Muscle of arm (tissue), 12 donors: ENCODE measurements around the gene RPL11. TPM values are rescaled to one million over a fixed set of nuclear protein-coding genes. Genes with fewer than 3 reads are reported as not detected.
"Not testable (repeated sequence)": the region's sequence is repeated elsewhere in the genome, so short reads cannot be mapped to it uniquely, and the experiment has no call there.

Source experiments
- DNase-seq: peaks from one replicate; pipeline ENCODE4 v3.0.0-alpha.2; 2013
- polyA plus RNA-seq, 12 donors: library from polyadenylated mRNA; unstranded; fragments of 120-200 nt; gene quantifications; one replicate each; pipeline ENCODE4 v1.2.1, GENCODE V29; 2013; ENCODE audit not compliant: insufficient read length in 12 of 12

The RPL11 gene
- polyA plus RNA-seq, 12 donors = 2,755 to 4,003 (median 2,978) TPM; not detected in 1

DNA sequence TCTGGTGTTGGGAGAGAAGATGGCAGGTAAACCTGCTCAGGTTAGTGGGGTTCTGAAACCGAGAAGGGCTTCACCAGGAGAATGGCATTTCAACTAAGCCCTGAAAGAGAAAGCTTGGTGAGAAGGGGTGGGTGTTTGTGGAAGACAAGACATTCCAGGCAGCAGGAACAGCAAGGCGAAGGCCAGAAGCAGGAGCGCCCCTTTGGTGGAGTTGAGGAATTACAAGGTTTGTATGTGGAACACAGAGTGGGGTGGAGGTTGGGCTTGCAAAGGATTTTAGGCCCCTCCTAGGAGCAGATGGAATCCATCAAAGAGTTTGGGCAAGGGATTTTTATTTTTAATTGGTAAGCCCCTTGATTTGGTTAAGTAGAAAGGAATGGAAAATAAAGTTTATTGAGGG lies 26.9 kb downstream of the RPL11 start:
- no peak for DNase-seq

DNA sequence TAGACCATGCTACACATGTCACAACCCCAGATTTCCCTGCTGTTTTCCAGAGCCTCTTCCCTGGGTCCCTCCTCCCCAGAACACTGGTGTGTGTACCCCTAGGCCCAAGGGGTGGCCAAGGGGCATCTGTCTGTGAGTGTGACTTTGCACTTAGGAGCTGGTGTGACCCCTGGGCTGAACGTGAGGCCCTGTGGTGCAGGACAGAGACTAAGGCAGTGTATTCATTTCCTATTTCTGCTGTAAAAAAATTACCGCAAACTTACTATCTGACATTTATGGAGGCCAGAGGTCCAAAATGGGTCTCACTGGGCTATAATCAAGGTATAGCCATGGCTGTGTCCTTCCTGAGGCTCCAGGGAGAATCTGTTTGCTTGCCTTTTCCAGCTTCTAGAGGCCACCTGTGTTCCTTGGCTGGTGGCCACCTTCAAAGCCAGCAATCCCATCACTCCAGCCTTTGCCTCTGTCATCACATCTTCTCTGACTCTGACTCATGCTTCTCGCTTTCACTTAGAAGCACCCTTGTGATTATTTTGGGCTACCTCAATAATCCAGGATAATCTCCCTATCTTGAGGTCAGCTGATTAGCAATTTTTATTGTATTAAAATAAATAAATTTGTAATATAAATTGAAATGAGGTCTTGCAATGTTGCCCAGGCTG lies 27.7 kb downstream of the RPL11 start:
- DNase-seq = no peak

DNA sequence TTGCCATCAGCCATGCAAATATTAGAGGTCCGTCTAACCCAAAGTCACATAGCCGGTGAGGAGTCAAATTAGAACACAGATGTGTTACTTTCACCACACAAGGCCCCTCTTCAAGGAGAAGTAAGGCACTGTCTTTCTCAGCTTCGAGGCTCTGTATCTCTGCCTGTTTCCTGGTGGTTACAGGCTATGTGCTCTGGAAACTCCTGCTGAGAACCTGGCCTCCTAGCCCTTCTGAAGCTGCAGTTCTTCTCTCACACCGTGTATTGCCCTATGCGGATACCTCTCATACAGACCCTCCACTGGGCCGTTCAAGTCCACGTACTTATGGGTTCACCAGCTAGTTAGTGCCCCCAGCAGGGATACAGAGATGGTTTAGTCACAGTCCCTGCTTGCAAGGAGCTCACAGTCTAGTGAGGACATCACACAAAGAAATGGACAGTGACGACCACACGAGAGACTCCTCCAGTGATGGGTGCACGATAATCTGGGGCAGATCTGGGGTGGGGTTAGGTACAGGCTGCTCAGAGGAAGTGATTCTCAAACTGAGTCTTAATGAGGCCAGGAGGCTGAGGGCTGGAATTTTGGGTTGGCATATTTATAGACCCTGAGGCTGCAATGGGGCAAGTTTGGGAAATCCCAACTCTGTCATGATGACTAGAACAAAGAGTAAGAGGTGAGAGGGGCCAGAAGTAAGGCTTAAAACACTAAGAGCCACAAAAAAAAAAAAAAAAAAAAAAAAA lies 28.8 kb downstream of the RPL11 start:
- no peak for DNase-seq

- DNase-seq = no peak
Measured at GRCh38 chr1:23722652-23723051, 31.0 kb downstream of the RPL11 start.

- DNase-seq = no peak
Measured at GRCh38 chr1:23726686-23727085, 35.1 kb downstream of the RPL11 start.

DNA sequence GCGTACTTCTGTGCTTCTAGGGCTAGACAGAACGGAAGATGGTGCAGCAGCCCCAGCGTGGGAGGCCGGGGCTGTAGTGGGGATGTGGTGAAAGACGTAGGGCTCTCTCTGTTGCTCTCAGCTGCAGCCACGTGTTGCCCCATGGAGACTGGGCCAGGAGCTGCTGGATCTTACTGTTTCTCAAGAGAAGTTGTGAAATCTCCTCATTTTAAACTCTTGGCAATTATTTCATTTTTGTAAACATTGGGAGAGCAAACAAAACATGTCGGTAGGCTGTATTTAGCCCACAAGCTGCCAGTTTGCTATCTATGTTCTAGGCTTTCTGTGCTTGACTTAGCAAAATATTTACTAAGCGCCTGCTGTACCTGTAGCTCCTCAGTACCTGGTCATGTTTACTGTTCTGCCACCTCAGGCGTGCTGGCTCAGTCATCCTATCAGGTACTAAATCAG lies 35.8 kb downstream of the RPL11 start:
- no peak for DNase-seq

- no peak for DNase-seq
Measured at GRCh38 chr1:23732363-23733224, 41.0 kb downstream of the RPL11 start.

DNA sequence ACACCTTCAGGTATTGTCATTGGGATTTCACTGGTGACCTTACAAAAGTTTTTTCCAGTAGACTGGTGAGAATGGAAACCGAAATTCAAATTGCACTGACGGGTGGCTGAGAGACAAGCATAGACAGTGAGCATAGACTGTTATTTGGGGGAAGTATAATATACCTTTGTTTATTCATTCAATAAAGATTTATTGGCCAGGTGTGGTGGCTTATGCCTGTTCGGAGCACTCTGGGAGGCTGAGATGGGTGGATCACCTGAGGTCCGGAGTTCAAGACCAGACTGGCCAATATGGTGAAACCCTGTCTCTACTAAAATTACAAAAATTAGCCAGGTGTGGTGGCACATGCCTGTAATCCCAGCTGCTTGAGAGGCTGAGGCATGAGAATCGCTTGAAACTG lies 41.7 kb downstream of the RPL11 start:
- not testable (repeated sequence) for DNase-seq

- no peak for DNase-seq
Measured at GRCh38 chr1:23736437-23737134, 45.0 kb downstream of the RPL11 start.

DNA sequence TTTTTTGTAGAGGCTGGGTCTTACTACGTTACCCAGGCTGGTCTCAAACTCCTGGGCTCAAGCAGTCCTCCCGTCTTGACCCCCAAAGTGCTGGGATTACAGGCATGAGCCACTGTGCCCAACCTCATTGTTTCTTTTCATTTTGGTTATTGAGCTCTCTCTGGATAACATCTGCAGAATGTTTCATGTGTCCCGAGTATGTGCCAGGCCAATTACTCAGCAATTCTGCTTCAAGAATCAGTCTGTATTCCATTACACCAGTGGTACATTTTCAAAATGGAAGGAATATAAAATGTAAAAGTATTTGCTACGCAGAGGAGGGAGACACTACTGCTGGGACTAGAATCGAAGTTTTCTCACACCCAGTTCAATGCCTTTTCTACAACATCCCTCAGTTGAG lies 50.0 kb downstream of the RPL11 start:
- DNase-seq = no peak

GRCh38 chr1:23742670-23743286 lies 51.2 kb downstream of the RPL11 start:
- peak; percentile 24 for DNase-seq

DNA sequence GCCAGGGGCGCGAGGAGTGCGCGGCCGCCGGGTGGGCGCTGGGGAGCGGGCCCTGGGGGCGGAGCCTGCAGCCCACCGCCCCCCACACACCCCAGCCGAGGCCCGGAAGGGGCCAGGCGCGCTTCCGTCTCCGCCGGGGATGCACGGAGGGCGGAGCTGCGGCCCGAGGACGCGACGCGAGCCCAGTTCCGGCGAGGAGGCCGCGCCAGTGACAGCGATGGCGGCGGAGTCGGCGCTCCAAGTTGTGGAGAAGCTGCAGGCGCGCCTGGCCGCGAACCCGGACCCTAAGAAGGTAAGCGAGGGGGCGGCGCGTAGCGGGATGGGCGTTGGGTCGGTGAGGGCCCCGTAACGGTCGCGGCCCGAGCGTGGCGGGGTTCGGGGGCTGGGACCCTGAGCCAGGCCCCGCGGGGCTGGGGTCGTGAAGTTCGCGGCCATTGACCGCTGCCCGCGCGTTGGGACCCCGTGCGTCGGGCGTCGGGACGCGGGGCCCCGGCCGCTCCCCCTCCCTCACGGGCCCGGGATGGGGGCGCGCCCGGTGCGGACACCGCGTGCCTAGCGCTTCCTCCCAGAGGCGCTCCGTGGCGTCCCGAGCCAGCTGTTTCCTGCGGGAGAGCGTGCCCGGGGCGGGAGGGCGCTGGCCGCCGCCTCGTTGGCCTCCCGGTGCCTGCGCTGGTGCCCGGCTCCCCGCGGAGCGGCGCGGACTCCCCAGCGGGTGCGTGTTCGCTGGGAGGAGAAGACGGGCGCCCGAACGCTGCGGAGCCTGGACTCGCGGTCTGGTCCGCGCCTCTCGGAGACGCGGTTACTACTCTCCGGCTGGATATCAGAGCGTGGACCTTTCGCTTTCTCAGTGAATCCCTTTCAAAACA lies 51.9 kb downstream of the RPL11 start, which contains the start of gene ELOA:
Gene ELOA (plus strand): TSS at position 185 of the 866 bp plus-strand sequence. CDS start 33 bp downstream, at position 218.
- DNase-seq = peak; percentile 77

DNA sequence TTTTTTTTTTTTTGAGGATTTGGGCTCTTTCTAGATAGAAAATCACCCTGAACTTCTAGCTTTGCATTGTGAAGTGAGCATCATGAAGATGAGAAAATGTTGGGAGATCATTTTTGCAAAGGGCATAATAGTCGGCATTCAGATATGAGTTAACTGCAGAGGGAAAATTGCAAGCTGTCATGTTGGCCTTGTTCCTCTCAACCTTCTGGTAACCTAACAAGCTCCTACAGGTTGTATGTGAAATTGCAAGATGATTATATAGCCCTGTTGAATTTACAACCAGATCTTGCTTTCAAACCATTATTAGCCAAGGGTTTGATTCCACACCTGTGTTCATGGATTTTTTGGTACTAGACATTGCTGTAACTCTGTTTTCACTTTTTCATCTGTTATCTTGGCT lies 53.9 kb downstream of the RPL11 start:
- no peak for DNase-seq

Other genes with a start within 250 kb of the RPL11 start
- 10 to 100 TPM in 11 of 12 donors, not detected in 1; 28.5 to 64.5 (median 51.3) TPM for gene ASAP3, start 207.6 kb upstream of the RPL11 start, polyA plus RNA-seq
- 1 to 10 TPM in 11 of 12 donors, not detected in 1; 2.0 to 7.1 (median 4.4) TPM for gene E2F2, start 160.6 kb upstream of the RPL11 start, polyA plus RNA-seq
- gene ID3, start 132.3 kb upstream of the RPL11 start, polyA plus RNA-seq = 10 to 100 TPM in 11 of 12 donors, not detected in 1; 38.4 to 74.6 (median 61.2) TPM
- 10 to 100 TPM in 11 of 12 donors, not detected in 1; 23.3 to 33.8 (median 30.6) TPM for gene ELOA, start 51.7 kb downstream of the RPL11 start, polyA plus RNA-seq
- gene PITHD1, start 86.6 kb downstream of the RPL11 start, polyA plus RNA-seq = 10 to 100 TPM in 11 of 12 donors, not detected in 1; 32.9 to 54.7 (median 40.8) TPM
- gene LYPLA2, start 99.3 kb downstream of the RPL11 start, polyA plus RNA-seq = 10 to 100 TPM in 11 of 12 donors, not detected in 1; 24.0 to 61.1 (median 28.7) TPM
- 10 to 100 TPM in 11 of 12 donors, not detected in 1; 12.9 to 69.3 (median 19.7) TPM for gene GALE, start 108.9 kb downstream of the RPL11 start, polyA plus RNA-seq
- gene HMGCL, start 133.6 kb downstream of the RPL11 start, polyA plus RNA-seq = 10 to 100 TPM in 11 of 12 donors, not detected in 1; 13.2 to 28.0 (median 22.5) TPM
- gene FUCA1, start 176.5 kb downstream of the RPL11 start, polyA plus RNA-seq = 10 to 100 TPM in 11 of 12 donors, not detected in 1; 11.4 to 21.9 (median 15.5) TPM
- gene CNR2, start 221.6 kb downstream of the RPL11 start, polyA plus RNA-seq = under 1 TPM in 9 of 12 donors, not detected in 3; 0.03 to 0.47 (median 0.08) TPM